Bronchial epithelial cell (primary cell): ENCODE results near the gene SLC12A8. TPM values are rescaled to one million over a fixed set of nuclear protein-coding genes. Genes with fewer than 3 reads are reported as not detected.

Experiments
- DNase-seq: peaks from one replicate; pipeline ENCODE4 v3.0.0-alpha.2; 2010; ENCODE audit warnings: low read depth
- FAIRE-seq: peaks from 2 replicates; lab custom pipeline; 2011; peaks lifted over from hg19 to GRCh38; lab: Jason Lieb, UNC
- H3K27me3 ChIP-seq: 2 replicates; pipeline ENCODE4 v1.5.1; 2011; ENCODE audit warnings: low read length; ENCODE audit not compliant: control insufficient read depth, insufficient read depth
- H3K36me3 ChIP-seq: 2 replicates; pipeline ENCODE4 v1.5.1; 2011; ENCODE audit warnings: low read length; ENCODE audit not compliant: control insufficient read depth, insufficient read depth
- H3K4me3 ChIP-seq: 2 replicates; pipeline ENCODE4 v1.5.1; 2011; ENCODE audit warnings: mild to moderate bottlenecking, low read depth, low read length, control low read depth
- CTCF ChIP-seq: IDR thresholded peaks from 2 replicates; pipeline ENCODE4 v1.5.1; 2011; ENCODE audit warnings: mild to moderate bottlenecking, moderate library complexity, low read length, control low read depth, inconsistent platforms; ENCODE audit not compliant: insufficient read depth, severe bottlenecking
- total RNA-seq: library from RNA; depleted of rRNA; stranded (reverse); fragments of >200 nt; gene quantifications from 2 replicates; pipeline ENCODE4 v1.2.1, GENCODE V29; 2014

SLC12A8 gene
- total RNA-seq, 1 donor from 2014 or later, result 19.2 TPM

- Histone ChIP-seq H3K4me3 (no peak overlapping the region), H3K27me3 (no peaks in the 10 kb centered on the region), H3K36me3 (no peaks in the 10 kb centered on the region)
- DNase-seq (no peak), FAIRE-seq (no peak)
- no peak for TF ChIP-seq CTCF
Observed at GRCh38 chr3:125109536-125109925, 103.0 kb downstream of the SLC12A8 start.

GRCh38 chr3:125108833-125109535 lies 103.6 kb downstream of the SLC12A8 start:
- FAIRE-seq, result no peak
- DNase-seq, result no peak
- Histone ChIP-seq H3K36me3 (no peaks in the 10 kb centered on the region), H3K4me3 (no peak overlapping the region), H3K27me3 (no peaks in the 10 kb centered on the region)
- no peak for TF ChIP-seq CTCF

- no peak for FAIRE-seq
Observed at GRCh38 chr3:125107861-125108567, 104.5 kb downstream of the SLC12A8 start.

GRCh38 chr3:125107363-125107762 lies 105.2 kb downstream of the SLC12A8 start:
- TF ChIP-seq CTCF, result no peak
- H3K4me3 ChIP-seq, result no peak overlapping the region
- no peaks in the 10 kb centered on the region for H3K36me3 ChIP-seq
- peak; percentile 75 for DNase-seq
- H3K27me3 ChIP-seq, result no peaks in the 10 kb centered on the region
- no peak for FAIRE-seq

More at GRCh38 chr3:125107861-125108567, 104.5 kb downstream of the SLC12A8 start:
- TF ChIP-seq CTCF, result no peak
- Histone ChIP-seq H3K4me3 (no peak overlapping the region), H3K27me3 (no peaks in the 10 kb centered on the region), H3K36me3 (no peaks in the 10 kb centered on the region)
- peak; percentile 94 for DNase-seq

GRCh38 chr3:125105116-125105515 lies 107.4 kb downstream of the SLC12A8 start:
- no peak for TF ChIP-seq CTCF
- H3K4me3 ChIP-seq, result no peak overlapping the region
- H3K36me3 ChIP-seq, result no peaks in the 10 kb centered on the region
- no peaks in the 10 kb centered on the region for H3K27me3 ChIP-seq
- FAIRE-seq (no peak), DNase-seq (no peak)
